Measurements from ENCODE around the gene CHMP2A. TPM values are rescaled to one million over a fixed set of nuclear protein-coding genes. Genes with fewer than 3 reads are reported as not detected.

Gene CHMP2A
- total and polyA plus RNA-seq, 2 of the 13 experiments (the other 11 are each of a cell fraction or from before 2014, with no cell fraction given) = 49.7 to 55.0 TPM

DNA sequence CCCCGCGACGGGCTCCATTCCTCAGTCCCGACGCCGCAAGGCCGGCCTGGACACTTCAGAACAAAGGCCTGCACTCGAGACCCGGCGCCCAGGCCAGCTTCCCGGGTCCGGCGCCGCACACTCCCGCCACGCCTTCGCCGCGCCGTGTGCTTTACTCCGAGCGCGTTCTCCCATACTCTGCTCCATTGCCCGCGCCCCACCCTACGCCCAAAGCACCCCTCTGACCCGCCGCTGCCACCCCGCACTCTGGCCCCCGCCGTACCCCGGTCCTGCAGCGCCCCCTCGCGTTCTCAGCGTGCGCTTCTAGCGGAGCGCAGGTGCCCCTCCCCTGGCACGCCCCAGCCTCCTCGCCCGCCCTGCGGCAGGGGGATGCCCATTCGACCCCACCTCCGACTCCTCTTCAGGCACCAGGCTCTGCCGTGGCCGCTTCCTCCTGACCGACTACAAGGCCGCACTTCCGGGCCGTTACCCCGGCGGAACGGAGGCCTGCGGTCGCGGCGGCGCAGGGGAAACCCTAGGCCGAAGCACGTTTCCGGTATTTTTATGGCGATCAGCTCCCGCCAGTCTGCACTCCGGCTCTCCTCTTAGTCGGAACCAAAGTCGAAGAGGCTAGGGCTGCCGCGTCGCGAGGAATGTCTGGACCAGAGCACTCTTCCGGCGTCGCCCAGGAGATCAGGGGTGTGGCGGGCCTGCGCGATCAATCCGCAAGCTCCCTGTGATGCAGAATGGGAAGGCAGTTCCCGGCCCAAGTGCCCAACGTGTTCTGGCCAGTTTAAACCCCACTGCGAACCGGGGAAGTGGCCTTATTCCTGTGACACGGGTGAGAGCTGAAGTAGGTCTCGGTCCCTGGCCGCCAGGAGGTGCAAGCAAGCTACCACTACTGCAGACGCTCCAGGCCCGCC, 35.3 kb downstream of the CHMP2A start, which contains the start of gene ZBTB45 (continued):
- 0 out of 2 replicates have a peak, but pooled peaks have one; percentile 19 for TF ChIP-seq ZMYM2 (CRISPR knock-in tag; IDR thresholded peaks at IDR 0.05)
- TF ChIP-seq, protein P1, sequence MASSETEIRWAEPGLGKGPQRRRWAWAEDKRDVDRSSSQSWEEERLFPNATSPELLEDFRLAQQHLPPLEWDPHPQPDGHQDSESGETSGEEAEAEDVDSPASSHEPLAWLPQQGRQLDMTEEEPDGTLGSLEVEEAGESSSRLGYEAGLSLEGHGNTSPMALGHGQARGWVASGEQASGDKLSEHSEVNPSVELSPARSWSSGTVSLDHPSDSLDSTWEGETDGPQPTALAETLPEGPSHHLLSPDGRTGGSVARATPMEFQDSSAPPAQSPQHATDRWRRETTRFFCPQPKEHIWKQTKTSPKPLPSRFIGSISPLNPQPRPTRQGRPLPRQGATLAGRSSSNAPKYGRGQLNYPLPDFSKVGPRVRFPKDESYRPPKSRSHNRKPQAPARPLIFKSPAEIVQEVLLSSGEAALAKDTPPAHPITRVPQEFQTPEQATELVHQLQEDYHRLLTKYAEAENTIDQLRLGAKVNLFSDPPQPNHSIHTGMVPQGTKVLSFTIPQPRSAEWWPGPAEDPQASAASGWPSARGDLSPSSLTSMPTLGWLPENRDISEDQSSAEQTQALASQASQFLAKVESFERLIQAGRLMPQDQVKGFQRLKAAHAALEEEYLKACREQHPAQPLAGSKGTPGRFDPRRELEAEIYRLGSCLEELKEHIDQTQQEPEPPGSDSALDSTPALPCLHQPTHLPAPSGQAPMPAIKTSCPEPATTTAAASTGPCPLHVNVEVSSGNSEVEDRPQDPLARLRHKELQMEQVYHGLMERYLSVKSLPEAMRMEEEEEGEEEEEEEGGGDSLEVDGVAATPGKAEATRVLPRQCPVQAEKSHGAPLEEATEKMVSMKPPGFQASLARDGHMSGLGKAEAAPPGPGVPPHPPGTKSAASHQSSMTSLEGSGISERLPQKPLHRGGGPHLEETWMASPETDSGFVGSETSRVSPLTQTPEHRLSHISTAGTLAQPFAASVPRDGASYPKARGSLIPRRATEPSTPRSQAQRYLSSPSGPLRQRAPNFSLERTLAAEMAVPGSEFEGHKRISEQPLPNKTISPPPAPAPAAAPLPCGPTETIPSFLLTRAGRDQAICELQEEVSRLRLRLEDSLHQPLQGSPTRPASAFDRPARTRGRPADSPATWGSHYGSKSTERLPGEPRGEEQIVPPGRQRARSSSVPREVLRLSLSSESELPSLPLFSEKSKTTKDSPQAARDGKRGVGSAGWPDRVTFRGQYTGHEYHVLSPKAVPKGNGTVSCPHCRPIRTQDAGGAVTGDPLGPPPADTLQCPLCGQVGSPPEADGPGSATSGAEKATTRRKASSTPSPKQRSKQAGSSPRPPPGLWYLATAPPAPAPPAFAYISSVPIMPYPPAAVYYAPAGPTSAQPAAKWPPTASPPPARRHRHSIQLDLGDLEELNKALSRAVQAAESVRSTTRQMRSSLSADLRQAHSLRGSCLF (CRISPR knock-in tag; IDR thresholded peaks at IDR 0.05; ENCODE audit: borderline replicate concordance) = 0 out of 2 replicates have a peak, but pooled peaks have one; percentile 45
- TF ChIP-seq POLR2A (IDR thresholded peaks at IDR 0.05; ENCODE audit: insufficient read depth in 1 of 2, low read depth in 2 of 2, low read length in 2 of 2) = peak; percentile 64 to 80; a peak in 3 of 4 replicates
- peak; percentile 95 for TF ChIP-seq MTA1 (CRISPR knock-in tag; IDR thresholded peaks at IDR 0.05; ENCODE audit: borderline replicate concordance)
- peak; percentile 80; the same call in 1 of the 2 replicates for TF ChIP-seq ZNF841 (CRISPR knock-in tag; IDR thresholded peaks at IDR 0.05; ENCODE audit: borderline replicate concordance)
- peak; percentile 82; the same call in 1 of the 2 replicates for TF ChIP-seq ZNF577 (CRISPR knock-in tag; IDR thresholded peaks at IDR 0.05; ENCODE audit: borderline replicate concordance, low read depth)
- peak; percentile 62 for TF ChIP-seq MAFG (CRISPR knock-in tag; IDR thresholded peaks at IDR 0.05)
- TF ChIP-seq JUND (CRISPR knock-in tag; IDR thresholded peaks at IDR 0.05) = 0 out of 2 replicates have a peak, but pooled peaks have one; percentile 59
- peak; percentile 100 for TF ChIP-seq ZNF672 (CRISPR knock-in tag; IDR thresholded peaks at IDR 0.05)
- peak; percentile 82 for TF ChIP-seq DR1 (CRISPR knock-in tag; IDR thresholded peaks at IDR 0.05)
- TF ChIP-seq, protein P2, sequence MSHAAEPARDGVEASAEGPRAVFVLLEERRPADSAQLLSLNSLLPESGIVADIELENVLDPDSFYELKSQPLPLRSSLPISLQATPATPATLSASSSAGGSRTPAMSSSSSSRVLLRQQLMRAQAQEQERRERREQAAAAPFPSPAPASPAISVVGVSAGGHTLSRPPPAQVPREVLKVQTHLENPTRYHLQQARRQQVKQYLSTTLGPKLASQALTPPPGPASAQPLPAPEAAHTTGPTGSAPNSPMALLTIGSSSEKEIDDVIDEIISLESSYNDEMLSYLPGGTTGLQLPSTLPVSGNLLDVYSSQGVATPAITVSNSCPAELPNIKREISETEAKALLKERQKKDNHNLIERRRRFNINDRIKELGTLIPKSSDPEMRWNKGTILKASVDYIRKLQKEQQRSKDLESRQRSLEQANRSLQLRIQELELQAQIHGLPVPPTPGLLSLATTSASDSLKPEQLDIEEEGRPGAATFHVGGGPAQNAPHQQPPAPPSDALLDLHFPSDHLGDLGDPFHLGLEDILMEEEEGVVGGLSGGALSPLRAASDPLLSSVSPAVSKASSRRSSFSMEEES (CRISPR knock-in tag; IDR thresholded peaks at IDR 0.05) = peak; percentile 67; the same call in 1 of the 2 replicates
- TF ChIP-seq ZNF556 (CRISPR knock-in tag; IDR thresholded peaks at IDR 0.05; ENCODE audit: borderline replicate concordance) = peak; percentile 90
- TF ChIP-seq GABPB1 (CRISPR knock-in tag; IDR thresholded peaks at IDR 0.05) = peak; percentile 100
- TF ChIP-seq ZFP90 (CRISPR knock-in tag; IDR thresholded peaks at IDR 0.05; ENCODE audit: borderline replicate concordance) = peak; percentile 95
- TF ChIP-seq U2AF1 (optimal IDR thresholded peaks at IDR 0.05; ENCODE audit: low read depth, low read length) = peak; percentile 86
- peak; percentile 99 for TF ChIP-seq KDM2A (CRISPR knock-in tag; IDR thresholded peaks at IDR 0.05; ENCODE audit: borderline replicate concordance, low read depth)
- TF ChIP-seq, protein P3, sequence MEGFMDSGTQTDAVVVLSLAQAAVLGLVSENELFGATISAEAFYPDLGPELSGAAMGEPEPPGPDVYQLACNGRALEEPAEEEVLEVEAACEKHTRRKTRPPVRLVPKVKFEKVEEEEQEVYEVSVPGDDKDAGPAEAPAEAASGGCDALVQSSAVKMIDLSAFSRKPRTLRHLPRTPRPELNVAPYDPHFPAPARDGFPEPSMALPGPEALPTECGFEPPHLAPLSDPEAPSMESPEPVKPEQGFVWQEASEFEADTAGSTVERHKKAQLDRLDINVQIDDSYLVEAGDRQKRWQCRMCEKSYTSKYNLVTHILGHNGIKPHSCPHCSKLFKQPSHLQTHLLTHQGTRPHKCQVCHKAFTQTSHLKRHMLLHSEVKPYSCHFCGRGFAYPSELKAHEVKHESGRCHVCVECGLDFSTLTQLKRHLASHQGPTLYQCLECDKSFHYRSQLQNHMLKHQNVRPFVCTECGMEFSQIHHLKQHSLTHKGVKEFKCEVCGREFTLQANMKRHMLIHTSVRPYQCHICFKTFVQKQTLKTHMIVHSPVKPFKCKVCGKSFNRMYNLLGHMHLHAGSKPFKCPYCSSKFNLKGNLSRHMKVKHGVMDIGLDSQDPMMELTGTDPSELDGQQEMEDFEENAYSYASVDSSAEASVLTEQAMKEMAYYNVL (CRISPR knock-in tag; IDR thresholded peaks at IDR 0.05; ENCODE audit: borderline replicate concordance) = peak; percentile 86
- peak; percentile 99 for TF ChIP-seq ZNF670 (CRISPR knock-in tag; IDR thresholded peaks at IDR 0.05; ENCODE audit: borderline replicate concordance)
- TF ChIP-seq MEIS2 (CRISPR knock-in tag; IDR thresholded peaks at IDR 0.05) = peak; percentile 70
